IMR-90 (cell line): ENCODE measurements around the gene PMAIP1. TPM values are rescaled to one million over a fixed set of nuclear protein-coding genes. Genes with fewer than 3 reads are reported as not detected.
A peak's percentile ranks its signal among the peaks of the same experiment; 100 is the strongest.

ENCODE experiments used
- ATAC-seq: fragments of 200-7000 bp; cut with Tn5 transposase; 2 replicates; pipeline ENCODE4 v1.9.1; 2020; ENCODE audit warnings: low read depth, mild to moderate bottlenecking, moderate library complexity
- BruUV-seq: library from RNA; stranded (reverse); fragments of 400-500 nt; replicated peaks from 2 replicates; lab custom pipeline; 2021; lab: Mats Ljungman, UMichigan
- CTCF ChIA-PET: fragments of 300-600 bp; formaldehyde crosslinking; extraction: SDS; loops from one replicate; lab custom pipeline; 2021; ENCODE audit warnings: antibody characterized with exemption; lab: Yijun Ruan, JAX
- POLR2A ChIA-PET: fragments of 300-600 bp; sonication (Branson Sonifier 250); formaldehyde crosslinking; loops from one replicate; lab custom pipeline; 2022; ENCODE audit warnings: antibody characterized with exemption; ENCODE audit not compliant: unreplicated experiment; lab: Charles Lee
- DNase-seq: peaks from one replicate; pipeline ENCODE4 v3.0.0; 2013
- H2AFZ ChIP-seq: replicated peaks from 2 replicates; pipeline ENCODE3; 2013; ENCODE audit warnings: low read length, mild to moderate bottlenecking; ENCODE audit not compliant: poor library complexity
- H2AK5ac ChIP-seq: 2 replicates; pipeline ENCODE4 v1.6.1; 2013; ENCODE audit warnings: low read depth, low read length, inconsistent platforms
- H2AK9ac ChIP-seq: replicated peaks from 2 replicates; pipeline ENCODE3; 2013; ENCODE audit warnings: mild to moderate bottlenecking, low read depth, low read length, moderate library complexity; ENCODE audit not compliant: poor library complexity
- H2BK120ac ChIP-seq: 2 replicates; pipeline ENCODE4 v1.6.1; 2013; ENCODE audit warnings: low read depth, low read length, inconsistent platforms
- H2BK15ac ChIP-seq: 3 replicates; pipeline ENCODE4 v1.6.1; 2013; ENCODE audit warnings: low read depth, low read length, inconsistent platforms
- H2BK20ac ChIP-seq: 2 replicates; pipeline ENCODE4 v1.6.1; 2013; ENCODE audit warnings: low read depth, mild to moderate bottlenecking, inconsistent platforms, low read length, moderate library complexity
- H2BK5ac ChIP-seq: 2 replicates; pipeline ENCODE4 v1.6.1; 2013; ENCODE audit warnings: mild to moderate bottlenecking, low read depth, low read length, inconsistent platforms; ENCODE audit not compliant: poor library complexity, severe bottlenecking
- H3K14ac ChIP-seq: replicated peaks from 2 replicates; pipeline ENCODE4 v1.6.1; 2013; ENCODE audit warnings: low read depth, low read length, inconsistent platforms
- H3K18ac ChIP-seq: 2 replicates; pipeline ENCODE4 v1.6.1; 2013; ENCODE audit warnings: low read depth, low read length, control low read depth
- H3K23ac ChIP-seq: 2 replicates; pipeline ENCODE4 v1.6.1; 2013; ENCODE audit warnings: low read depth, low read length, inconsistent platforms
- H3K27ac ChIP-seq: 2 replicates; pipeline ENCODE4 v1.5.1; 2013; ENCODE audit warnings: mild to moderate bottlenecking, control low read depth, low read length; ENCODE audit not compliant: insufficient read depth
- H3K27me3 ChIP-seq: 2 replicates; pipeline ENCODE4 v1.6.1; 2013; ENCODE audit warnings: low read length; ENCODE audit not compliant: control insufficient read depth, insufficient read depth
- H3K36me3 ChIP-seq: 2 replicates; pipeline ENCODE4 v1.6.1; 2013; ENCODE audit warnings: low read length, mixed read lengths; ENCODE audit not compliant: control insufficient read depth, insufficient read depth
- H3K4ac ChIP-seq: 2 replicates; pipeline ENCODE4 v1.6.1; 2013; ENCODE audit warnings: low read depth, low read length, inconsistent platforms
- H3K4me1 ChIP-seq: 2 replicates; pipeline ENCODE4 v1.6.1; 2013; ENCODE audit warnings: low read length, mixed read lengths; ENCODE audit not compliant: control insufficient read depth, insufficient read depth
- H3K4me2 ChIP-seq: 2 replicates; pipeline ENCODE4 v1.6.1; 2013; ENCODE audit warnings: low read depth, mild to moderate bottlenecking, control low read depth, low read length, moderate library complexity
- H3K4me3 ChIP-seq: 2 replicates; pipeline ENCODE4 v1.5.1; 2013; ENCODE audit warnings: low read depth, mild to moderate bottlenecking, control low read depth, low read length, moderate library complexity; ENCODE audit not compliant: insufficient read depth
- H3K56ac ChIP-seq: 2 replicates; pipeline ENCODE4 v1.6.1; 2013; ENCODE audit warnings: low read length, inconsistent platforms; ENCODE audit not compliant: insufficient read depth; ENCODE audit errors: extremely low read depth
- H3K79me1 ChIP-seq, 2 experiments: 2 replicates each; pipeline ENCODE4 v1.6.1; 2013; ENCODE audit warnings: low read length in 2 of 2, inconsistent platforms in 1 of 2, low read depth in 1 of 2
- H3K9ac ChIP-seq: 2 replicates; pipeline ENCODE4 v1.6.1; 2013; ENCODE audit warnings: low read depth, low read length, control low read depth
- H3K9me1 ChIP-seq: 2 replicates; pipeline ENCODE4 v1.6.1; 2013; ENCODE audit warnings: low read length, inconsistent platforms; ENCODE audit not compliant: insufficient read depth
- H3K9me3 ChIP-seq: 2 replicates; pipeline ENCODE4 v1.6.1; 2013; ENCODE audit warnings: low read length; ENCODE audit not compliant: control insufficient read depth, insufficient read depth
- H4K20me1 ChIP-seq: 2 replicates; pipeline ENCODE4 v1.6.1; 2013; ENCODE audit warnings: low read length, inconsistent platforms; ENCODE audit not compliant: insufficient read depth
- H4K5ac ChIP-seq: 2 replicates; pipeline ENCODE4 v1.6.1; 2013; ENCODE audit warnings: mild to moderate bottlenecking, low read depth, low read length, control low read depth
- H4K8ac ChIP-seq, 2 experiments: 2 replicates each; pipeline ENCODE4 v1.6.1; 2013; ENCODE audit warnings: low read depth in 2 of 2, low read length in 2 of 2, control low read depth in 1 of 2, inconsistent platforms in 1 of 2
- H4K91ac ChIP-seq: 2 replicates; pipeline ENCODE4 v1.6.1; 2013; ENCODE audit warnings: low read depth, low read length, inconsistent platforms; ENCODE audit not compliant: insufficient read depth
- BHLHE40 ChIP-seq: fragments of 150-350 bp; IDR thresholded peaks from 2 replicates; pipeline ENCODE4 v1.6.1; 2016; ENCODE audit warnings: mild to moderate bottlenecking, low read depth, low read length
- CEBPB ChIP-seq: IDR thresholded peaks from 2 replicates; pipeline ENCODE4 v1.6.1; 2012; ENCODE audit warnings: low read depth, low read length, improper control_type of control experiment
- CHD1 ChIP-seq: IDR thresholded peaks from 2 replicates; pipeline ENCODE4 v1.6.1; 2012; ENCODE audit warnings: low read depth, low read length, improper control_type of control experiment
- CTCF ChIP-seq: conservative IDR thresholded peaks from 2 replicates; pipeline ENCODE4 v1.5.1; 2012; ENCODE audit warnings: mild to moderate bottlenecking, low read depth, low read length, improper control_type of control experiment
- FOS ChIP-seq: fragments of 150-350 bp; IDR thresholded peaks from 2 replicates; pipeline ENCODE4 v1.6.1; 2016; ENCODE audit warnings: low read depth, low read length
- MAFK ChIP-seq: IDR thresholded peaks from 2 replicates; pipeline ENCODE4 v1.6.1; 2012; ENCODE audit warnings: low read depth, low read length, improper control_type of control experiment
- MAZ ChIP-seq: IDR thresholded peaks from 2 replicates; pipeline ENCODE4 v1.6.1; 2012; ENCODE audit warnings: low read depth, mild to moderate bottlenecking, low read length, improper control_type of control experiment, moderate library complexity, borderline replicate concordance
- MXI1 ChIP-seq: IDR thresholded peaks from 2 replicates; pipeline ENCODE4 v1.6.1; 2012; ENCODE audit warnings: low read depth, mild to moderate bottlenecking, low read length, moderate library complexity, borderline replicate concordance
- NFE2L2 ChIP-seq: fragments of 150-350 bp; IDR thresholded peaks from 2 replicates; pipeline ENCODE4 v1.6.1; 2016; ENCODE audit warnings: low read depth, mild to moderate bottlenecking, low read length
- POLR2A ChIP-seq: IDR thresholded peaks from 2 replicates; pipeline ENCODE4 v1.6.1; 2012; ENCODE audit warnings: mild to moderate bottlenecking, low read depth, low read length
- RAD21 ChIP-seq: IDR thresholded peaks from 2 replicates; pipeline ENCODE4 v1.6.1; 2012; ENCODE audit warnings: low read length, improper control_type of control experiment
- RCOR1 ChIP-seq: IDR thresholded peaks from 2 replicates; pipeline ENCODE4 v1.6.1; 2012; ENCODE audit warnings: mild to moderate bottlenecking, low read length, improper control_type of control experiment; ENCODE audit not compliant: insufficient replicate concordance
- RFX5 ChIP-seq: IDR thresholded peaks from 2 replicates; pipeline ENCODE4 v1.8.0; 2012; ENCODE audit warnings: low read depth, mild to moderate bottlenecking, low read length, moderate library complexity
- dilution Hi-C: fragments of 300-500 bp; cut with HindIII; formaldehyde crosslinking; loops from one replicate; pipeline ENCODE4 v1.14.3; 2018; ENCODE audit warnings: low sequenced_read_pairs; ENCODE audit not compliant: unreplicated experiment
- in situ Hi-C: fragments of 300-500 bp; cut with MboI; formaldehyde crosslinking; loops from 3 replicates; pipeline ENCODE4 v1.14.3; 2019; ENCODE audit warnings: low sequenced_read_pairs, inconsistent platforms, mixed read lengths
- intact Hi-C: fragments of 100-400 bp; cut with micrococcal nuclease; formaldehyde crosslinking; loops from 2 replicates; pipeline ENCODE4 v1.10.0; 2022
- polyA plus RNA-seq, 3 experiments: library from polyadenylated mRNA; depleted of rRNA; stranded (reverse); fragments of >200 nt; gene quantifications; 2 replicates each; pipeline ENCODE4 v1.2.3, GENCODE V29; 2012; ENCODE audit warnings: low replicate concordance in 1 of 3
- total RNA-seq: library from RNA; depleted of rRNA; stranded (reverse); fragments of >200 nt; gene quantifications from 2 replicates; pipeline ENCODE4 v1.2.3, GENCODE V29; 2012
- TF ChIP-seq, protein P1 (sequence below): fragments of 150-350 bp; IDR thresholded peaks from 2 replicates; pipeline ENCODE4 v1.6.1; 2016; ENCODE audit warnings: low read depth, mild to moderate bottlenecking, low read length, moderate library complexity, borderline replicate concordance

The PMAIP1 gene
- total and polyA plus RNA-seq, 2 of the 4 experiments (the other 2 are of a cell fraction), result 14.0 to 30.1 TPM

DNA sequence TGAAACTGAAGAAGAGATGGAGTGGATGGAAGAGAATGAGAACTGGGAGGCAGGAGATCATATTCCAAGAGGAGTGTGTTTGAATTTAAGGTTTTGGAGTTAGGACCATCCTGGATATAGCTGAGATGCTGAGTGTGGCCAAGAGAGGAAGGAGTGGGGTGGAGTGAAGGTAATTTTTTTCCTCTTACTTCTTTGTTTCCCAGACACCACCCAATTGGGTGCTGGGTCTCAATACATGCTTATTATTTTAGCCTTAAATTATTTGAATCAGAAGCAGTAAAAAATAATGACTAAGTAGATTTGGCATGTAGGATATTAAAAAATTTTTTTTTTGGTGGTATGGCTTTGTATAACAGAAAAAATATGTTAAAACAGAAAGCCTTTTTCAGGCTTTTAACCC is 39.3 kb downstream of the PMAIP1 start:
- H2AFZ ChIP-seq, result no peak overlapping the region

More for the DNA sequence above, 39.3 kb downstream of the PMAIP1 start:
- Histone ChIP-seq H3K4me3 (no peak overlapping the region), H3K79me1 (no peaks in the 10 kb centered on the region), H4K91ac (no peak overlapping the region), H2AK9ac (no peak overlapping the region), H4K8ac (no peak overlapping the region), H3K14ac (peak overlapping the region; percentile 45), H3K4me1 (no peaks in the 10 kb centered on the region), H2BK5ac (no peak overlapping the region), H3K9me1 (no peaks in the 10 kb centered on the region), H3K4ac (no peak overlapping the region; the same call in 1 of the 2 replicates), H4K20me1 (no peaks in the 10 kb centered on the region), H3K9ac (no peak overlapping the region), H3K9me3 (no peaks in the 10 kb centered on the region), H3K18ac (no peak overlapping the region), H3K27me3 (no peaks in the 10 kb centered on the region), H4K5ac (no peak overlapping the region), H3K56ac (no peak overlapping the region), H2BK120ac (no peak overlapping the region), H3K27ac (no peak overlapping the region), H2AK5ac (peak overlapping the region; percentile 35; the same call in 1 of the 2 replicates), H2BK15ac (no peak overlapping the region), H3K4me2 (no peak overlapping the region), H3K36me3 (no peaks in the 10 kb centered on the region), H3K23ac (no peak overlapping the region), H2BK20ac (no peak overlapping the region)
- DNase-seq, result no peak
- ChIA-PET POLR2A (no interaction called here), CTCF (no interaction called here)
- TF ChIP-seq CEBPB (no peak), RCOR1 (no peak), RAD21 (no peak), MAFK (no peak), MAZ (no peak), FOS (no peak), POLR2A (no peak), NFE2L2 (no peak), CTCF (no peak), RFX5 (no peak), BHLHE40 (no peak), CHD1 (no peak), MXI1 (no peak)
- TF ChIP-seq, protein P1, sequence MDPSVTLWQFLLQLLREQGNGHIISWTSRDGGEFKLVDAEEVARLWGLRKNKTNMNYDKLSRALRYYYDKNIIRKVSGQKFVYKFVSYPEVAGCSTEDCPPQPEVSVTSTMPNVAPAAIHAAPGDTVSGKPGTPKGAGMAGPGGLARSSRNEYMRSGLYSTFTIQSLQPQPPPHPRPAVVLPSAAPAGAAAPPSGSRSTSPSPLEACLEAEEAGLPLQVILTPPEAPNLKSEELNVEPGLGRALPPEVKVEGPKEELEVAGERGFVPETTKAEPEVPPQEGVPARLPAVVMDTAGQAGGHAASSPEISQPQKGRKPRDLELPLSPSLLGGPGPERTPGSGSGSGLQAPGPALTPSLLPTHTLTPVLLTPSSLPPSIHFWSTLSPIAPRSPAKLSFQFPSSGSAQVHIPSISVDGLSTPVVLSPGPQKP, result no peak
- intact Hi-C loops (no loop called here), in situ Hi-C loops (no loop called here), dilution Hi-C loops (no loop called here)
- no peak for ATAC-seq
- BruUV-seq, result no TSS peak
